ENCODE results near the gene MUC5AC. TPM values are rescaled to one million over a fixed set of nuclear protein-coding genes. Genes with fewer than 3 reads are reported as not detected.

The MUC5AC gene
- total RNA-seq, 2 experiments from 2014 or later, result not detected

DNA sequence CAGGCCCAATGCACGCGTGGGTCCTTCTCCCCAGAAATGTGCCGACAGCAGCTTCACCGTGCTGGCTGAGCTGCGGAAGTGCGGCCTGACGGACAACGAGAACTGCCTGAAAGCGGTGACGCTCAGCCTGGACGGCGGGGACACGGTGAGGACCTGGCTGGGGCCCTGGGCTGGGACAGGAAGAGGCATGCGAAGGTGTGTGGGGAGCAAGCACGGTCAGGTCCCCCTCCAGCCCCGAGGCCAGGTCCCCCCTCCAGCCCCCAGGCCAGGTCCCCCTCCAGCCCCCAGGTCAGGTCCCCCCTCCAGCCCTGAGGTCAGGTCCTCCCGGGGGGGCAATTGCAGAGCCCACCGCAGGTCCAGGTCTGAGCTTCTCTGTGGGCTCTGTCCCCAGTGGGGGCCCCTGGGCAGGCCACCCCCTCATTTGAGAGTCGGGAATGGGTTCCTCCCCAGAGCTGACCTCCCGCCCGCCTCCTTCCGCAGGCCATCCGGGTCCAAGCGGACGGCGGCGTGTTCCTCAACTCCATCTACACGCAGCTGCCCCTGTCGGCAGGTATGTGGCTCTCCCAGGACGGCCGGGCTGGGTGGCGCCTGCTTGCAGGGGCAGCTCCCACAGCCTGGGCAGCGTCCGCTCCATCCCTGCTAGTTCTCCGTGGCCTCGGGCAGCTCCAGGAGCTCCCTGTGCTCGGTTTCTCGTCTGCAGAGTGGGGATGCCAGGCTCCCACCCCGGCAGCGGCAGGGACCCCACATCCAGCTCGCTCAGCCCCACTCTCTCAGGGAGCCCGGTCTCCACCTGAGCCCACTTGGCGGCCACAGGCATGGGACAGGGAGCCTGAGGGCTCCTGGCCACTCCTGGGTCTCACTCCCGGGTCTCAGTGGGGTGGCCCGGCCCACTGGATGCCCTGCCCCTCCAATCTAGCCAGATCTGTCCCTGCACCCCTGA is 73.0 kb downstream of the MUC5AC start:
- no peak for DNase-seq
- no peak for ATAC-seq
- Mint-ChIP-seq H3K36me3 (ENCODE audit: low read depth) (no peaks in the 10 kb centered on the region), H3K9me3 (no peaks in the 10 kb centered on the region), H3K4me1 (ENCODE audit: low read depth) (no peaks in the 10 kb centered on the region), H3K4me3 (no peak overlapping the region), H3K27me3 (no peaks in the 10 kb centered on the region), H3K27ac (no peak overlapping the region)
- intact Hi-C loops (cut with micrococcal nuclease), result no loop called here
- CTCF ChIA-PET, result no interaction called here
- no peak for TF ChIP-seq CTCF (IDR thresholded peaks at IDR 0.05)
- POLR2A ChIA-PET, result no interaction called here

GRCh38 chr11:1231396-1232020 is 73.8 kb downstream of the MUC5AC start:
- Mint-ChIP-seq H3K27ac (no peak overlapping the region), H3K36me3 (ENCODE audit: low read depth) (no peaks in the 10 kb centered on the region), H3K9me3 (no peaks in the 10 kb centered on the region), H3K4me3 (no peak overlapping the region), H3K4me1 (ENCODE audit: low read depth) (no peaks in the 10 kb centered on the region), H3K27me3 (no peaks in the 10 kb centered on the region)
- no peak for TF ChIP-seq CTCF (IDR thresholded peaks at IDR 0.05)
- CTCF ChIA-PET, result no interaction called here
- ATAC-seq, result no peak
- no peak for DNase-seq
- POLR2A ChIA-PET, result no interaction called here
- intact Hi-C loops (cut with micrococcal nuclease), result no loop called here

- TF ChIP-seq CTCF (IDR thresholded peaks at IDR 0.05), result no peak
- DNase-seq (no peak), ATAC-seq (no peak)
- Mint-ChIP-seq H3K4me3 (no peak overlapping the region), H3K4me1 (ENCODE audit: low read depth) (no peaks in the 10 kb centered on the region), H3K27ac (no peak overlapping the region), H3K27me3 (no peaks in the 10 kb centered on the region), H3K9me3 (no peaks in the 10 kb centered on the region), H3K36me3 (ENCODE audit: low read depth) (no peaks in the 10 kb centered on the region)
- intact Hi-C loops (cut with micrococcal nuclease), result no loop called here
- CTCF ChIA-PET, result no interaction called here
- POLR2A ChIA-PET, result no interaction called here
Measured at GRCh38 chr11:1232021-1232882, 74.5 kb downstream of the MUC5AC start.

DNA sequence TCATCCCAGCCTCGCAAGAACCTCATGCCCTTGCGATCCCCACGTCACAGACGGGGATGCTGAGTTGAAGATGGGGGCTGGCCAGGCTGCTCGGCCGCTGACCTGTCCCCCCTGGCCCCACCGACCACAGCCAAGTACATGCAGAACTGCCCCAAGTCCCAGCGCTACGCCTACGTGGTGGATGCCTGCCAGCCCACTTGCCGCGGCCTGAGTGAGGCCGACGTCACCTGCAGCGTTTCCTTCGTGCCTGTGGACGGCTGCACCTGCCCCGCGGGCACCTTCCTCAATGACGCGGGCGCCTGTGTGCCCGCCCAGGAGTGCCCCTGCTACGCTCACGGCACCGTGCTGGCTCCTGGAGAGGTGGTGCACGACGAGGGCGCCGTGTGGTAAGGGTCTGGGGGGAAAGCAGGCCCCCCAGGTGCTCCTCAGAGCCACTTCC is 75.1 kb downstream of the MUC5AC start:
- Mint-ChIP-seq H3K27me3 (no peaks in the 10 kb centered on the region), H3K9me3 (no peaks in the 10 kb centered on the region), H3K4me3 (no peak overlapping the region), H3K36me3 (ENCODE audit: low read depth) (no peaks in the 10 kb centered on the region), H3K27ac (no peak overlapping the region), H3K4me1 (ENCODE audit: low read depth) (no peaks in the 10 kb centered on the region)
- no peak for DNase-seq
- no peak for TF ChIP-seq CTCF (IDR thresholded peaks at IDR 0.05)
- ChIA-PET POLR2A (no interaction called here), CTCF (no interaction called here)
- intact Hi-C loops (cut with micrococcal nuclease), result no loop called here
- no peak for ATAC-seq

Measured in activated CD8-positive, alpha-beta T cell treated with anti-CD3 and anti-CD28 coated beads for 36 hours (primary cell).